ENCODE data around the gene ITPKC. TPM values are rescaled to one million over a fixed set of nuclear protein-coding genes. Genes with fewer than 3 reads are reported as not detected.

The ITPKC gene
- total RNA-seq, 4 donors from 2014 or later, result 20.9 to 68.6 (median 40.5) TPM

DNA sequence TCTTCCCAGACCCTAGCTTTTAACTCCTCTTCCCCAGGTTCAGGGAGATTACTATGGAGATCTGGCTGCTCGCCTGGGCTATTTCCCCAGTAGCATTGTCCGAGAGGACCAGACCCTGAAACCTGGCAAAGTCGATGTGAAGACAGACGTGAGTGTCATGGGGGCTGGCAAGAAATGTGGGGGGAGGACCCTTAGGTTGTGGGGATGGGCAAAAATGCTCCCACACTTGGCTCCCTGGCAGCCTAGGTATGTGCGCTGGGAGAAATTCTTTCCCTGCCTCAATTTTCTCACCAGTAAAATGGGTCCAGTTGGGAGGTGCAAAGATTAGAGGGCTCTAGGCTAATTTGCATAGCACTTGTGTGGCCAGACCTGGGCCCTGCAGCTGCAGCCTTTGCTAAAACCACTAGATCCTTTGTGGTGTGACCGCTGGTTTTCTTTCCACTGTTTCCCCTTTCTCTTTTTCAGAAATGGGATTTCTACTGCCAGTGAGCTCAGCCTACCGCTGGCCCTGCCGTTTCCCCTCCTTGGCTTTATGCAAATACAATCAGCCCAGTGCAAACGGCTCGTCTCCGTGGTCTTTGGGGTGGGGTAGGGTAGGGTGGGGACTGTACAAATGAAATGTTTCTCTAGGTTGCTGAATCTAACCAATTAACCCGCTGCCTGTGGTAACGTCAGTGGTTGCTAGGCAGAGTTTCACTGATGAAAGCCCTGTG is 60.2 kb downstream of the ITPKC start:
- TF ChIP-seq CTCF (IDR thresholded peaks at IDR 0.05; ENCODE audit: low read depth), result no peak

GRCh38 chr19:40777645-40777936 is 60.7 kb downstream of the ITPKC start:
- no peak for TF ChIP-seq CTCF (IDR thresholded peaks at IDR 0.05; ENCODE audit: low read depth)

DNA sequence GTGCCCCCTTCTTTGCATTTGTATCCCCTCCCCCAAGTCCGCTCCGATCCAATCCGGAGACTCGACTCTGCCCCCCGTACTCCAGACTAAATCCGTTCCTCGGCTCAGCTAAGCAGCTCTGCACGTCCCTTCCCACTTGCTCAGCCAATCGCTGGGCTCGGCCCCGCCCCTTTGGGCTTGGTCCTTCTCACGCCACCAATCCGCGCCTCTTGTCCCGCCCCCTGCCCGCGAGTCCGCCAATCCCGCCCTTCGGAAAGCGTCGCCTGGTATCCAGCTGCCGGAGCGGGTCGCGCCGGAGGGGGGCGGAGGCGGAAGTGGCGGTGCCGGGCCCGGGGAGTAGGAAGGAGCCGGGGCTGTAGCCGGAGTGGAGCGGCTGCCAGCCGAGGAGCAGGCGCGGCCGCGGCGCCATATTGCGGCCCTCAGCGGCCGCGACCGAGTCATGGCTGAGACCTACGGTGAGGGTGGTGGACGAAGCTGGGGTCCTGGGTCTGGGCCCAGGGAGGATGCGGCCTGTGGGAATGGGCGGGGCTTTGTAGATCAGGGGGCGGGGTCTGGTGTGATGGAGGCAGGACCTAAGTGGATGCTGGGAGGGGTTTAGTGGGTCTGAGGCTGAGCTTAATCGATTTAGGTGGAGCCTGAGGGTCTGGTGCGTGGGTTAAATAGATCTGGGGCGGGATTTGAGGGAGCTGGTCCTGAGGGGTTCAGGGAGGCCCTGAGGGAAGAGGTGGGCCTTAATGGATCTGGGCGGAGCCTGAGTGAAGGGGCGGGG is 61.2 kb downstream of the ITPKC start, which contains the start of gene RAB4B:
RAB4B (plus strand) TSS at position 311 of the 769 bp plus-strand sequence; CDS start at position 440, 129 bp downstream.
- no peak for TF ChIP-seq CTCF (IDR thresholded peaks at IDR 0.05; ENCODE audit: low read depth)

DNA sequence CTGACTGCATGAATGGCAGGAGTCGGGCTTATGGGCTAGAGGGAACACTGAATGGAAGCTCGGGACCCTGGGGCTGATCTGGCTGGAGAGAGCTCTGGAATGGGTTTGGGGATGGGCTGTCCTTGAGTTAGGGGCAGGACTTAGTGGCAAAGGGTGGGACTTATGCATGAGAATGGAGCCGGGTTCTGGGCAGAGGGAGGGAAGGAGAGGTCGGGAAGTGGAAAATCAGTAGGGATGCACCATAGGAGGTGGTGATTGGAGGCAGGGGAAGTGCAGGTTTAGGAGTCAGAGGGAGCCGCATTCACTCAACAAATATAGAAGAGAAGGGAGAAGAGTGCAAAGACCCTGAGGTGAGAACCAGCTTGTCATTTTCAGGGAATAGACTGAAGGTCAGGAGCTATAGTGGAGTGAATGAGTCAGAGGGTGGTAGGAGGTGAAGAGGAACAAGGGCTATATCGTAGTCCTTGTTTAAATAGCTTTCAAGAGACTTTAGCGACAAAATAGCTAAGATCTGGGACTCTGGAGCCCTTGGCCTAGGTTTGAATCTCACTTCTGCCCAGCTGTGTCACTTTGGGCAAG is 61.9 kb downstream of the ITPKC start:
- no peak for TF ChIP-seq CTCF (IDR thresholded peaks at IDR 0.05; ENCODE audit: low read depth)

GRCh38 chr19:40780582-40780981 is 63.7 kb downstream of the ITPKC start:
- no peak for TF ChIP-seq CTCF (IDR thresholded peaks at IDR 0.05; ENCODE audit: low read depth)

- TF ChIP-seq CTCF (IDR thresholded peaks at IDR 0.05; ENCODE audit: low read depth), result no peak
Measured at GRCh38 chr19:40781140-40781539, 64.2 kb downstream of the ITPKC start.

DNA sequence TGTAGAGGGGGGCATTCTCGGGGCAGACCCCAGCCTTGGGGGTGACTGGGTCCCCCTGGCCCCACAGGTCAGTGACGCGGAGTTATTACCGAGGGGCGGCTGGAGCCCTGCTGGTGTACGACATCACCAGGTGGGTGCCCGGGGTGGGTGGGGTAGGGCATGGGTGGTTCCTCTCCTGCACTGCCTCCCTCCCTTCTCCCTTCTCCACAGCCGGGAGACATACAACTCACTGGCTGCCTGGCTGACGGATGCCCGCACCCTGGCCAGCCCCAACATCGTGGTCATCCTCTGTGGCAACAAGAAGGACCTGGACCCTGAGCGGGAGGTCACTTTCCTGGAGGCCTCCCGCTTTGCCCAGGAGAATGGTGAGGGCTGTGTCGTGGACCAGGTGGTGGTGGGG is 66.8 kb downstream of the ITPKC start:
- no peak for TF ChIP-seq CTCF (IDR thresholded peaks at IDR 0.05; ENCODE audit: low read depth)
